A549 treated with AZD2906 at 1 μM for 4 hours (cell line): ENCODE results near the gene MAP2K1. TPM values are rescaled to one million over a fixed set of nuclear protein-coding genes. Genes with fewer than 3 reads are reported as not detected.

Experiments
- total RNA-seq: library from RNA; stranded (reverse); fragments of 200-300 nt; extraction: Qiagen RNA extraction; gene quantifications from 5 replicates; pipeline ENCODE4 v1.2.3, GENCODE V29; 2022

Gene MAP2K1
- 86.6 to 118 TPM (median 117 TPM) in 5 replicates for total RNA-seq

GRCh38 chr15:66386204-66387123, at the start of gene MAP2K1:
MAP2K1 (plus strand) TSS chr15:66386912; CDS start chr15:66387348, 436 bp downstream.

GRCh38 chr15:66356359-66357236, 30.1 kb upstream of the MAP2K1 start, which contains the start of gene TIPIN:
TIPIN (minus strand) TSS chr15:66356685; CDS start chr15:66352947, 3,738 bp downstream.

GRCh38 chr15:66497502-66498455, 111.1 kb downstream of the MAP2K1 start, which contains the start of gene SNAPC5:
SNAPC5 (minus strand) TSS chr15:66497762; CDS start chr15:66497731, 31 bp downstream.

GRCh38 chr15:66504563-66505429, 118.1 kb downstream of the MAP2K1 start, which contains the start of the genes RPL4 and ZWILCH:
RPL4 (minus strand) TSS chr15:66504855; CDS start chr15:66504790, 65 bp downstream.
ZWILCH (plus strand) TSS chr15:66505326; CDS start chr15:66505339, 13 bp downstream.

Other genes starting within 250 kb of the MAP2K1 start
- 0.27 to 0.71 TPM (median 0.45 TPM) in 5 replicates for gene MEGF11, start 133.2 kb upstream of the MAP2K1 start, total RNA-seq
- 29.8 to 37.4 TPM (median 30.3 TPM) in 5 replicates for gene DIS3L, start 93.3 kb upstream of the MAP2K1 start, total RNA-seq
- 20.0 to 26.9 TPM (median 21.7 TPM) in 5 replicates for gene TIPIN, start 30.2 kb upstream of the MAP2K1 start, total RNA-seq
- 44.0 to 63.9 TPM (median 46.0 TPM) in 5 replicates for gene SNAPC5, start 110.8 kb downstream of the MAP2K1 start, total RNA-seq
- 5,037 to 6,558 TPM (median 5,368 TPM) in 5 replicates for gene RPL4, start 117.9 kb downstream of the MAP2K1 start, total RNA-seq
- gene ZWILCH, start 118.4 kb downstream of the MAP2K1 start, total RNA-seq, result 31.1 to 36.6 TPM (median 33.8 TPM) in 5 replicates
- 0.05 TPM in 1 of 5 replicates, not detected in the others for gene LCTL, start 179.1 kb downstream of the MAP2K1 start, total RNA-seq